Measurements from ENCODE around the gene CTSZ.
"Not testable (repeated sequence)": the region's sequence is repeated elsewhere in the genome, so short reads cannot be mapped to it uniquely, and the experiment has no call there.

CTSZ gene

DNA sequence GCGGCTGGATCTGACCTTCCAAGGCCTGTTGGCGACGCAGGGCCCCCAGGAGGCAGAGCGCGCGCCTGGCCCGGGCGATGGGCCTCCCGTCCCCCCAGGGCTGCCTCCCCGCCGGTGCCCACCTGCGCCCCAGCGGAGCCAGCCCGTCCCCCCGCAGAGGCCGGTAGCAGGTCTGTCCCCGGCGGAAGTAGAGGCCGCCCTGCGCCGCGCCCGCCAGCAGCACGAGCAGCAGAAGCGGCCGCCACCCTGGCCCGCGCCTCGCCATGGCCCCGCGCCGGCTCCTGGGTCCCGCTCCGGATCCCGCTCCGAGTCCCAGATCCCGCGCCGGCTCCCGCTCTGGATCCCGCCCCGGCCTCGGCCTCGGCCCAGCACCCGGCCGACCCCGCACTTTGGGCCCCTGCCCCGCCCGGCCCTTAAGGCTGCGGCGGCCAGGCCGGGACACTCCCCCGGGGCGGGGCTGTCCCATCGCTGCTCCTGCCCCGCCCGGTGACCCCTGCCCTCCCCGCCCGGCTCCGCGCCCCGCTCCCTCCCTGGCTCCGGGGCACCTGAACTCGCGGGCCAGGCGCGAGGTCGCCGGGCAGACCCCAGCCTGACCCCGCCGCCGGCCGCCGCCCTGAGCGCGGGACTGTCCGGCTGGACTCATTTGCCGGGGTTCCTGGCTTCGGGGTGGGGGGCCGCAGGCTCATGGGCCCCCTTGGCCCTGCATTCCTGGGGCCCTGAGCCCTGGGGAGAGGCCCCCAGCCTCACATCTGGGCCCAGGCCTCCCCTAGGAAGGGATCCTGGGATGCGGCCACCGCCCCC lies at the start of gene CTSZ:
Gene CTSZ (minus strand): TSS at position 391 of the 801 bp plus-strand sequence. CDS start 126 bp downstream, at position 265.
- peak; percentile 82 for DNase-seq

- DNase-seq: no peak
Observed at GRCh38 chr20:59055302-59055701, 48.2 kb upstream of the CTSZ start.

GRCh38 chr20:59051666-59052185 lies 44.7 kb upstream of the CTSZ start:
- no peak for DNase-seq

- DNase-seq: no peak
Observed at GRCh38 chr20:59050437-59050836, 43.4 kb upstream of the CTSZ start.

DNA sequence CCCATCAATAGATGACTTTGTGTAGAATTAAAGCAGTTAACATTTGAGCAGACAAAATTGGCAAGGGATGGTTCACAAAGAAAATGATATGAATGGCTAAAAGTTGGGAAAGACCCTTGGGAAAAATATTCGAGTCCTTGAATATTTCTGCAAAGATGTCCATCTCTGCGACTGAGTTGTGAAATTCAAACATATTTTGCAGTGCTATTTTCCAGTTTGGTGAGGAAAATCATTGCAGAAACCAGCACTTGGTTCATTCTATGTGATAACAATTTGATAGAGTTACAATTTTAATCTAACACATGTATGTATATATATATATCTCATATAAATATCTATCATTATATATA lies 41.6 kb upstream of the CTSZ start:
- no peak for DNase-seq

DNA sequence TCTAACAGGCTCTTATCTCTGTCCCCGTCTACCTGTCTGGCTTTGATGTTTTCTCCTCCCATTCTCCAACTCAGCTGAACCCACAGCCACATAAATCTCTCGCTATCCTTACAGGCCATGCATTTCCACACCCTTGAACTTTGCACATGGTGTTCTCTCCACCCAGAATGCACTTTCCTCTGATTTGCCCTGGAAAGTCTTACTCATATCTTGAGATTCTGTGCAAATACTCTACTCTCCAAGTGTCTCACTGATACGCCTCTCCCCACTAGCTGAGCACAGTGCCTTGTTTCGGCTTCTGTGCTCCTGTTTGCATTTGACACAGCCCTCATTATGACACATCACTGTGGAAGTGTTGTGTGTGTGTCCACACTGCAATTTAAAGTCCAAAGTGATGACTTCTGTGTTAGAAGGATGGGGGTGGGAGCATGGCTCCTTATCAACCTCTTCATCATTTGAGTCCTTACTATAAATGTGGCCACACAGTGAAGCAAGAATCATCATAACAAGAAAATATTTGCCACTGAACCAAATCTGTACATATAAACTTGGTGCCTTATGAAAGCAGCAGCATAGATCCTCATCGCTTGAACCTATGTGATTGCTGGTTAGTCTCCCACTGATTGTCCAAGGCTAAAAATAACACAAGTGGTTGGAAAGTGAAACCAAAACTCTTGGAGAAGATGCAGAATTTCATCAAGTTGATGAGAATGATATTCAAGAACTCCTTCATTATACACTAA lies 41.1 kb upstream of the CTSZ start:
- no peak for DNase-seq

DNA sequence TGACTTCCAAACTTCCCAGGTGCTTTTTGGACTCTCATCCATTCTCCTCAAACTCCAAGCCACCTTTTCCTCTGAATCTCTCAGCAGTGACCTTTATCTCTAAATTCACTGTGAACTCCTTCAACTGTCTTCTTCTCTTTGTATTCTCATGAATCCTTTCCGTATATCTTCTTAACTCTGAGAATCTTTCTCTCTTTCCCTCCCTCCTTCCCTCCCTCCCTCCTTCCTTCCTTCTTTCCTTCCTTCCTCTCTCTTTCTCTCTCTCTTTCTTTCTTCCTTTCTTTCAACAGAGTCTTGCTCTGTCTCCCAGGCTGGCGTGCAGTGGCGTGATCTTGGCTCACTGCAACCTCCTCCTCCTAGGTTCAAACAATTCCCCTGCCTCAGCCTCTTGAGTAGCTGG lies 39.8 kb upstream of the CTSZ start:
- DNase-seq: no peak

DNA sequence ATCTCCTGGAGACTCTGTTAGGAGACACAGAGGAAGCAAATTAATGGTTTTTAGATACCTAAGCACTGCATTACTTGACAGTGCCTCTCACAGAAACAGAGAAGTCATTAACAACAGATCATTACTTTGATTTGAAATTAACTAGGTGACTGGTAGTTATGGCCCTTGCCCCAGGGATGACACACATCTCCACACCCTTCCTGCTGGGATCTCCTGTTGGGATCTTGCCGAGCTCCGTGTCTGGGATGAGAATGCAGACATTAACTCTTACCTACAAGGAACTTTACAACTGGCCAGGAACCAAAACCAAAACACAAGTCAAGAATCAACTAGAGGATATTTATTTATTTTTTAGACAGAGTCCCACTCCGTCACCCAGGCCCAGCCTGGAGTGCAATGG lies 37.7 kb upstream of the CTSZ start:
- DNase-seq: no peak

DNA sequence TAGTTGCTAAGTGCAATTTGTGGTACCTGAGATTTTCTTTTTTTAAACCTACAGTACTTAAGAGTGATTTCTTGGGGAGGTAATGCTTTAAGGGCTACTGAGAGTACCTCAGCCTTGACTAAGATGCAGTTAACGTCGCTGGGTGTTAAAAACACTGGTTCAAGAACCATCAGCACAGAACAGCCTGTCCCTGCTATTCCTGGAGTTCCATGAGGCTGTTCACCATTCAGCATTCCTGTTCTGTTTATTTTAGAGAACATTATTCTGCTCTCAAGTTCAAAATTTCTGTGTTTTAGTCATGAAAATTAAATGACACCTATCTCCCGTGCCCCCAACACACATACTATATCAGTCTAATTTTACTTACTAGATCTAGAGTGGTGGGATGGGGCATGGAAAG lies 37.2 kb upstream of the CTSZ start:
- no peak for DNase-seq

DNA sequence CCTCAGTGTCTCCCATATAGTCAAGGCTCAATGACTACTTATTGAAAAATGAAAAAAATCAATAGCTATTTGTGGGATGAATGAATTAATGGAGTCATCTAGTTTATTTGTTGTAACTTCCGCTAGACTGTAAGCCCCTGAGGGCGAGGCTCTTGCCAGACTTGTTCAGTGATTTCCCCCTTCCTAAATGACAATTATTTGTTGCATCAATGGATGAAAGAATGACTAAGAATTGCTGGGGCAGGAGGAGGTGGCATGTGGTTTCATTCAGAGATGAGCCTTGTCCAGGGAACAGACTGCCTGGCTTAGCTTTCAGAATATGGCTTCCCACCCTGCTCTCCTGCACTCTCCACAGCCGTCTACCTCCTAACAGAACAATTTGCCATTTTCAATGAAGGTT lies 36.6 kb upstream of the CTSZ start:
- DNase-seq: no peak

GRCh38 chr20:59042796-59043631 lies 36.0 kb upstream of the CTSZ start:
- DNase-seq: peak; percentile 98

- no peak for DNase-seq
Observed at GRCh38 chr20:59042151-59042795, 35.2 kb upstream of the CTSZ start, which contains the start of gene PRELID3B. TSS of gene PRELID3B (minus strand) at chr20:59042786. CDS start at chr20:59042730, 56 bp downstream.

DNA sequence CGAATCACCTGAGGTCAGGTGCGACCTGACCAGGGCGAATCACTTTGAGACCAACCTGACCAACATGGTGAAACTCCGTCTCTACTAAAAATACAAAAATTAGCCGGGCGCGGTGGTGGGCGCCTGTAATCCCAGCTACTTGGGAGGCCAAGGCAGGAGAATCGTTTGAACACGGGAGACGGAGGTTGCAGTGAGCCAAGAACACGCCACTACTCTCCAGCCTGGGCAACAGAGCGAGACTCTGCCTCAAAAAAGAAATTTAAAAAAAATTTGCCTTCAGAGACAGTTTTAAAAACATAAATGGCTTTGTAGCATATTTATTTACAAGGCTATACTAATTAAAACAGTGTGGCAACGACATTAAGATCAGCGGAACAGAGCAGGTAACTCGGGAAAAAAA lies 34.4 kb upstream of the CTSZ start:
- DNase-seq: not testable (repeated sequence)

GRCh38 chr20:59040667-59041066 lies 33.6 kb upstream of the CTSZ start:
- no peak for DNase-seq

DNA sequence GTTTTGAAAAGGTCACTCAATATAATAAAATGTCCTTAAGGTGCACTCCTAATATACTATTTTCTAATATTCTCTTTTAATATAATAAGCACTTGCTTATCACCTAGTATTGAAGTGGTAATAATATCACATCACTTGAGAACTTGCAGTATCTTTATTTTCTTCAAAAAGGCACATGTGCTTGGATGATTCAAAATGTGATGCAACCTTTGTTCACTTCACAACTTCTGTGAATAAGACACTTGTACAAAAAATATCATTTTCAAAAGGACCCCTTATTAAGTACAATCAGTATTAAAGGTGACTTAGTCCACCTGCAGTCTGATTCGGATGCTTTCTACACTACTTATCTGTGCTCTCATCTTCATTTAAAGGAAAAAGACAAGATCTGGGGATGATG lies 32.2 kb upstream of the CTSZ start:
- no peak for DNase-seq

GRCh38 chr20:59037386-59037785 lies 30.3 kb upstream of the CTSZ start:
- DNase-seq: no peak

DNA sequence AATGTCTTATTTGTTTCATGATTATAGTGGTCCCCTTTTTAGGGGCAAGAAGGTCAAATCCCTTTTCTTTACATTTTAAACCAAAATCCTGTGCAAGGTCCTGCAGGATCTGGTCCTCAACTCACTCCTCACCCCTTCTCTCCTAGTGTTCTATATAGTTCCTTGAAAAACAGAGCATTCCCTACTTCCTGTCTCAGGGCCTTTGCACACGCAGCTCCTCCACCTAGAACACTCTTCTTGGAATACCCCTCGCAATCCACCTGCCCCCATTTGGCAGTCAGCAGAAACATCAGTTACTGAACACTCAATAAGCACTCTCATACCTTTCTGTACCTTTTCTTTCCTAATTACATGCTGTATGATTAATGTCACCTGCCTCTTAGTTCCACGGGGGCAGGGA lies 28.3 kb upstream of the CTSZ start:
- no peak for DNase-seq

GRCh38 chr20:59033616-59034165 lies 26.6 kb upstream of the CTSZ start:
- DNase-seq: no peak

- no peak for DNase-seq
Observed at GRCh38 chr20:59033093-59033492, 26.0 kb upstream of the CTSZ start.

DNA sequence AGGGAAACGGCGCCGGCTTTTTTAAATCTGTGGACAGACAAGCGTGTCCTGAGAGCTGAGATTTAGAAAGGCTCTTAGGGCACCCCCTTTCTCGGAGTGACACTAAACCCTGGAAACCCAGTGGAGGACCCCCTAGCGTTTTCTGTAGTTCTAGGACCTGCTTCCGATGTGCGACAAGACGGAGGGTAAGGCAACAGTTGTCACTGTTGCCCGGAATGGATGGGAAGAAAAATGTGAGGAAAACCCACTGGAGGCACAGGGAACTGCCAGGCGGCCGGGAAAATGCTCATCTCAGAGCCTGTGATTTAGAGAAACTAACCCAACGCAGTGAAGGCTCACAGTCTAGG lies 25.6 kb upstream of the CTSZ start:
- no peak for DNase-seq

- peak; percentile 99 for DNase-seq
Observed at GRCh38 chr20:59032023-59032712, 25.1 kb upstream of the CTSZ start, which contains the start of gene ATP5F1E. TSS of gene ATP5F1E (minus strand) at chr20:59032335. CDS start at chr20:59032251, 84 bp downstream.

- no peak for DNase-seq
Observed at GRCh38 chr20:59031564-59032022, 24.5 kb upstream of the CTSZ start.

All from activated effector memory CD4-positive, alpha-beta T cell treated with anti-CD3 and anti-CD28 coated beads, Interleukin-2, amount 50 U/mL, for 16 hours (primary cell).